Glutamatergic neuron (in vitro differentiated cells): ENCODE measurements around the gene HS2ST1. TPM values are rescaled to one million over a fixed set of nuclear protein-coding genes. Genes with fewer than 3 reads are reported as not detected.

ENCODE experiments used
- DNase-seq: peaks from one replicate; pipeline ENCODE4 v3.0.0; 2022
- H3K27ac Mint-ChIP-seq: one replicate; pipeline ENCODE4 v1.8.0; 2020; ENCODE audit warnings: mild to moderate bottlenecking, mixed read lengths, inconsistent platforms; ENCODE audit not compliant: unreplicated experiment
- H3K27me3 Mint-ChIP-seq: one replicate; pipeline ENCODE4 v1.8.0; 2020; ENCODE audit warnings: mild to moderate bottlenecking, moderate library complexity, mixed read lengths, inconsistent platforms; ENCODE audit not compliant: unreplicated experiment
- H3K36me3 Mint-ChIP-seq: one replicate; pipeline ENCODE4 v1.8.0; 2020; ENCODE audit warnings: mild to moderate bottlenecking, mixed read lengths, inconsistent platforms; ENCODE audit not compliant: unreplicated experiment
- H3K4me1 Mint-ChIP-seq: one replicate; pipeline ENCODE4 v1.8.0; 2020; ENCODE audit warnings: mild to moderate bottlenecking, low read depth, mixed read lengths, inconsistent platforms; ENCODE audit not compliant: unreplicated experiment
- H3K4me3 Mint-ChIP-seq: one replicate; pipeline ENCODE4 v1.8.0; 2020; ENCODE audit warnings: mild to moderate bottlenecking, mixed read lengths, inconsistent platforms; ENCODE audit not compliant: unreplicated experiment
- H3K9me3 Mint-ChIP-seq: one replicate; pipeline ENCODE4 v1.8.0; 2020; ENCODE audit warnings: mild to moderate bottlenecking, moderate library complexity, mixed read lengths, inconsistent platforms; ENCODE audit not compliant: unreplicated experiment
- CTCF ChIP-seq: fragments of 200-600 bp; sonication (generic); IDR thresholded peaks from one replicate; pipeline ENCODE4 v1.5.0; 2021; ENCODE audit not compliant: partially characterized antibody, unreplicated experiment
- total RNA-seq: library from RNA; stranded (reverse); fragmentation: NEBNext Ultra II Directional; extraction: Animal tissue kit (Norgen Biotek cat#: 25700); gene quantifications from one replicate; pipeline ENCODE4 v1.2.1, GENCODE V29; 2021; ENCODE audit not compliant: unreplicated experiment

HS2ST1 gene
- total RNA-seq, 1 donor from 2014 or later, result 12.9 TPM

- TF ChIP-seq CTCF, result no peak
- Mint-ChIP-seq H3K27me3 (no peaks in the 10 kb centered on the region), H3K36me3 (no peaks in the 10 kb centered on the region), H3K4me3 (no peak overlapping the region), H3K9me3 (peaks cover 2% of the 10 kb centered on the region), H3K4me1 (no peaks in the 10 kb centered on the region), H3K27ac (no peak overlapping the region)
- no peak for DNase-seq
Measured at GRCh38 chr1:87052961-87053360, 138.5 kb downstream of the HS2ST1 start.

GRCh38 chr1:87053446-87053845, 139.0 kb downstream of the HS2ST1 start:
- Mint-ChIP-seq H3K4me1 (no peaks in the 10 kb centered on the region), H3K9me3 (peaks cover 2% of the 10 kb centered on the region), H3K4me3 (no peak overlapping the region), H3K27me3 (no peaks in the 10 kb centered on the region), H3K36me3 (no peaks in the 10 kb centered on the region), H3K27ac (no peak overlapping the region)
- TF ChIP-seq CTCF, result no peak
- no peak for DNase-seq

GRCh38 chr1:87056974-87057373, 142.5 kb downstream of the HS2ST1 start:
- Mint-ChIP-seq H3K27me3 (no peaks in the 10 kb centered on the region), H3K4me3 (no peak overlapping the region), H3K36me3 (no peaks in the 10 kb centered on the region), H3K4me1 (no peaks in the 10 kb centered on the region), H3K27ac (no peak overlapping the region), H3K9me3 (peaks cover 2% of the 10 kb centered on the region)
- no peak for DNase-seq
- no peak for TF ChIP-seq CTCF

- no peak for TF ChIP-seq CTCF
- Mint-ChIP-seq H3K36me3 (peaks cover 4% of the 10 kb centered on the region), H3K27me3 (no peaks in the 10 kb centered on the region), H3K4me3 (no peak overlapping the region), H3K9me3 (peaks cover 2% of the 10 kb centered on the region), H3K27ac (no peak overlapping the region), H3K4me1 (no peaks in the 10 kb centered on the region)
- DNase-seq, result no peak
Measured at GRCh38 chr1:87058343-87058649, 143.9 kb downstream of the HS2ST1 start.

- DNase-seq, result no peak
- Mint-ChIP-seq H3K4me1 (no peaks in the 10 kb centered on the region), H3K9me3 (no peaks in the 10 kb centered on the region), H3K27ac (no peak overlapping the region), H3K36me3 (peaks cover 5% of the 10 kb centered on the region), H3K4me3 (no peak overlapping the region), H3K27me3 (no peaks in the 10 kb centered on the region)
- TF ChIP-seq CTCF, result no peak
Measured at GRCh38 chr1:87061742-87062156, 147.3 kb downstream of the HS2ST1 start.
